K562 (cell line): ENCODE results near the gene SLC35E1. TPM values are rescaled to one million over a fixed set of nuclear protein-coding genes. Genes with fewer than 3 reads are reported as not detected.

Source experiments
- CEBPB ChIP-seq: fragments of 450-650 bp; IDR thresholded peaks from 2 replicates; pipeline ENCODE4 v1.6.1; 2016; ENCODE audit warnings: missing genetic modification characterization, missing compliant biosample characterization
- CTBP1 ChIP-seq: fragments of 450-650 bp; IDR thresholded peaks from 2 replicates; pipeline ENCODE4 v1.6.1; 2016; ENCODE audit warnings: borderline replicate concordance
- CTCF ChIP-seq, 3 experiments: IDR thresholded peaks in 2 of 3; conservative IDR thresholded peaks in 1 of 3; 2 replicates each; pipeline ENCODE4 v1.5.1; 2011 to 2012; ENCODE audit warnings: low read length in 3 of 3, mild to moderate bottlenecking in 3 of 3, control low read depth in 2 of 3, improper control_type of control experiment in 1 of 3, inconsistent platforms in 1 of 3, low read depth in 1 of 3, mixed read lengths in 1 of 3, moderate library complexity in 1 of 3; ENCODE audit not compliant: insufficient read depth in 2 of 3
- HDAC8 ChIP-seq: fragments of 450-650 bp; IDR thresholded peaks from 2 replicates; pipeline ENCODE4 v1.6.1; 2016; ENCODE audit warnings: mild to moderate bottlenecking, missing genetic modification characterization, moderate library complexity, missing compliant biosample characterization
- L3MBTL2 ChIP-seq: fragments of 450-650 bp; IDR thresholded peaks from 2 replicates; pipeline ENCODE4 v1.6.1; 2016; ENCODE audit warnings: mild to moderate bottlenecking, moderate library complexity
- MXI1 ChIP-seq: IDR thresholded peaks from 2 replicates; pipeline ENCODE4 v1.6.1; 2011; ENCODE audit warnings: low read depth, mild to moderate bottlenecking, improper control_type of control experiment, low read length
- NBN ChIP-seq: fragments of 450-650 bp; IDR thresholded peaks from 2 replicates; pipeline ENCODE4 v1.6.1; 2016; ENCODE audit warnings: low read depth, mild to moderate bottlenecking
- NKRF ChIP-seq: fragments of 450-650 bp; IDR thresholded peaks from 2 replicates; pipeline ENCODE4 v1.6.1; 2016; ENCODE audit warnings: borderline replicate concordance
- NRF1 ChIP-seq, 2 experiments: fragments of 450-650 bp; IDR thresholded peaks in 1 of 2; conservative IDR thresholded peaks in 1 of 2; 2 replicates each; pipeline ENCODE4 v1.6.1; 2014; ENCODE audit warnings: mild to moderate bottlenecking in 2 of 2
- POLR3G ChIP-seq: IDR thresholded peaks from 2 replicates; pipeline ENCODE4 v1.6.1; 2011; ENCODE audit not compliant: insufficient read length, insufficient replicate concordance; ENCODE audit errors: extremely low read depth
- RAD21 ChIP-seq, 2 experiments: fragments of 250-450 bp in 1 of 2; fragments of 450-650 bp in 1 of 2; sonication (Bioruptor Pico) in 1 of 2; formaldehyde crosslinking in 1 of 2; IDR thresholded peaks in 1 of 2; conservative IDR thresholded peaks in 1 of 2; 2 replicates each; pipeline versions ENCODE4 v1.4.0 to v1.8.0; 2020 to 2022; ENCODE audit warnings: mild to moderate bottlenecking in 2 of 2, moderate library complexity in 1 of 2
- RCOR1 ChIP-seq, 2 experiments: IDR thresholded peaks; 2 replicates each; pipeline ENCODE4 v1.6.1; 2012; ENCODE audit warnings: low read depth in 2 of 2, low read length in 2 of 2, borderline replicate concordance in 1 of 2, improper control_type of control experiment in 1 of 2
- ZNF280A ChIP-seq: fragments of 450-650 bp; IDR thresholded peaks from 2 replicates; pipeline ENCODE4 v1.6.1; 2018; ENCODE audit warnings: mild to moderate bottlenecking, low read depth; ENCODE audit not compliant: partially characterized antibody
- polyA plus RNA-seq, 8 experiments: library from polyadenylated mRNA; depleted of rRNA in 4 of 8; stranded (reverse) in 5 of 8; unstranded in 3 of 8; fragments of >200 nt; fragmentation: Nextera tagmentation in 2 of 8; fragmentation: Illumina TruSeq in 1 of 8; extraction: Ambion mirVana in 2 of 8; extraction: Trizol in 1 of 8; gene quantifications; 2 replicates each; pipeline versions ENCODE4 v1.2.1 to v1.2.3, GENCODE V29; 2011 to 2014; ENCODE audit warnings: inconsistent platforms in 1 of 8, missing spikeins in 1 of 8
- total RNA-seq, 7 experiments: library from RNA; depleted of rRNA in 6 of 7; stranded (reverse); fragments of >200 nt in 6 of 7; fragmentation: Illumina TruSeq in 2 of 7; extraction: Trizol in 2 of 7; gene quantifications; 2 replicates each; pipeline versions ENCODE4 v1.2.1 to v1.2.3, GENCODE V29; 2011 to 2021; ENCODE audit warnings: low replicate concordance in 1 of 7
- TF ChIP-seq, protein P1 (sequence below), 2 experiments: IDR thresholded peaks; 2 replicates each; pipeline ENCODE4 v1.6.1; 2012; ENCODE audit warnings: improper control_type of control experiment in 2 of 2, low read depth in 2 of 2, low read length in 2 of 2, borderline replicate concordance in 1 of 2
- TF ChIP-seq, protein P2 (sequence below): fragments of 450-650 bp; formaldehyde crosslinking; IDR thresholded peaks from 2 replicates; pipeline ENCODE4 v1.4.0; 2020; ENCODE audit warnings: mild to moderate bottlenecking, moderate library complexity

SLC35E1 gene
- total and polyA plus RNA-seq, 9 of the 15 experiments (the other 6 are each of a cell fraction or from before 2014, with no cell fraction given): 15.0 to 40.1 (median 25.7) TPM

DNA sequence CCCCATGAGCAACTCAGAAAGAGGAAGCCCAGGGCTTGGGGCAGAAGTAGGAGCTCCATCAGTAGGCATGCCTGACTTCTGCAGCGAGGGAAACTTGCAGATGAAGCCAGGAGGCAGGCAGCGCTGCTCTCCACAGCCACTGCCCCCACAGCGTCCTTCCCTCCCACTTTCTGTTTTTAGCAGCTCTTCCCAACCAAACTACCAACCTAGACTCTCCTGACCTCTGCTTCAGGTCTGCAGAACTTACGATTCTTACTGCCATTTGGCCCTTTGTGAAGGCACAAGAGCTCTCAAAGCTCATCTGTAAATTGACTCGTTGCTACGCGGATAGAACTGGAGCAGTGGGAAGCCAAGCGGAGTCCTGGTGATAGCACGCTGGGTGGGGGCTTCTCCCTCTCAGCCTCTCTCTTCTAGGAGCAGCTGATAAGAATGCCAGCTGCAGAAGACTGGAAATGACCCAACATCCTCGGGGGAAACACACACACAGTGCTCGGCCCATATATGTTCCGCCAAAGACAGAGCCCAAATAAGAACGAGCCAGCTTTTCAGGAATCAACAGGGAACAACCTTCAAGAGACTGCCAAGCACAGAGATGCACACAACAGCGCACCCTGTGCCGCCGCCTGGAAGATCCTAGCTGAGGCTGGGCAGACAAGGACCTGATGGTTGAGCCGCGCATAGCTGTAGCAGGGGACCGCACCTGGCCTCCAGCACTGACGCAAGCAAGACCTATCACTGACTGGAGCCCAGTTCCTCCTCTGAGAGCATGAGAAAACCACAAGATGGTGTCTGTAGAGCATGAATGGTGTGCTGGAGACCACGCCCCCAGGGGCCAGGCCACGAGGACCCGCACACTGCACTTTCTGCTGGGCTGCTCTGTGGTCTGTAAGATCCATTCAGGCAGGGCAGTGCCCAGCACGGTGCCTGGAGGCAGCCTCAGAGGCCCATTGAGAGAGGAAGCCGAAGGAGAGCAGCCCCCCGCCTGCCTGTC, 15.9 kb upstream of the SLC35E1 start (continued):
- TF ChIP-seq, protein P1, sequence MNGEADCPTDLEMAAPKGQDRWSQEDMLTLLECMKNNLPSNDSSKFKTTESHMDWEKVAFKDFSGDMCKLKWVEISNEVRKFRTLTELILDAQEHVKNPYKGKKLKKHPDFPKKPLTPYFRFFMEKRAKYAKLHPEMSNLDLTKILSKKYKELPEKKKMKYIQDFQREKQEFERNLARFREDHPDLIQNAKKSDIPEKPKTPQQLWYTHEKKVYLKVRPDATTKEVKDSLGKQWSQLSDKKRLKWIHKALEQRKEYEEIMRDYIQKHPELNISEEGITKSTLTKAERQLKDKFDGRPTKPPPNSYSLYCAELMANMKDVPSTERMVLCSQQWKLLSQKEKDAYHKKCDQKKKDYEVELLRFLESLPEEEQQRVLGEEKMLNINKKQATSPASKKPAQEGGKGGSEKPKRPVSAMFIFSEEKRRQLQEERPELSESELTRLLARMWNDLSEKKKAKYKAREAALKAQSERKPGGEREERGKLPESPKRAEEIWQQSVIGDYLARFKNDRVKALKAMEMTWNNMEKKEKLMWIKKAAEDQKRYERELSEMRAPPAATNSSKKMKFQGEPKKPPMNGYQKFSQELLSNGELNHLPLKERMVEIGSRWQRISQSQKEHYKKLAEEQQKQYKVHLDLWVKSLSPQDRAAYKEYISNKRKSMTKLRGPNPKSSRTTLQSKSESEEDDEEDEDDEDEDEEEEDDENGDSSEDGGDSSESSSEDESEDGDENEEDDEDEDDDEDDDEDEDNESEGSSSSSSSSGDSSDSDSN (IDR thresholded peaks at IDR 0.05; ENCODE audit: borderline replicate concordance in 1 of 2, low read depth in 2 of 2, low read length in 2 of 2): no peak
- peak; percentile 47 to 59; a peak in 2 of 4 replicates for TF ChIP-seq NRF1 (conservative IDR thresholded peaks at IDR 0.05 in 1 of 2, IDR thresholded peaks at IDR 0.05 in 1 of 2)
- no peak for TF ChIP-seq ZNF280A
- TF ChIP-seq NKRF: peak; percentile 80; the same call in 1 of the 2 replicates
- peak; percentile 19 to 49; a peak in 2 of 4 replicates for TF ChIP-seq RCOR1 (IDR thresholded peaks at IDR 0.05; ENCODE audit: borderline replicate concordance in 1 of 2, low read depth in 2 of 2, low read length in 2 of 2)
- peak in 1 of 2 experiments; percentile 51; a peak in 2 of 4 replicates for TF ChIP-seq RAD21 (CRISPR knock-in tag; conservative IDR thresholded peaks at IDR 0.05 in 1 of 2, IDR thresholded peaks at IDR 0.05 in 1 of 2)
- no peak for TF ChIP-seq HDAC8 (tag)
- TF ChIP-seq CTBP1: peak; percentile 79; the same call in 1 of the 2 replicates
- peak; percentile 52; the same call in 1 of the 2 replicates for TF ChIP-seq CEBPB
- TF ChIP-seq CTCF (IDR thresholded peaks at IDR 0.05 in 2 of 3, conservative IDR thresholded peaks at IDR 0.05 in 1 of 3; ENCODE audit: insufficient read depth in 2 of 3, low read depth in 1 of 3, low read length in 3 of 3): peak in 2 of 3 experiments; percentile 25 to 37; a peak in 3 of 6 replicates
- TF ChIP-seq L3MBTL2: peak; percentile 61
- no peak for TF ChIP-seq POLR3G
- peak; percentile 78; the same call in 1 of the 2 replicates for TF ChIP-seq MXI1
- TF ChIP-seq, protein P2, sequence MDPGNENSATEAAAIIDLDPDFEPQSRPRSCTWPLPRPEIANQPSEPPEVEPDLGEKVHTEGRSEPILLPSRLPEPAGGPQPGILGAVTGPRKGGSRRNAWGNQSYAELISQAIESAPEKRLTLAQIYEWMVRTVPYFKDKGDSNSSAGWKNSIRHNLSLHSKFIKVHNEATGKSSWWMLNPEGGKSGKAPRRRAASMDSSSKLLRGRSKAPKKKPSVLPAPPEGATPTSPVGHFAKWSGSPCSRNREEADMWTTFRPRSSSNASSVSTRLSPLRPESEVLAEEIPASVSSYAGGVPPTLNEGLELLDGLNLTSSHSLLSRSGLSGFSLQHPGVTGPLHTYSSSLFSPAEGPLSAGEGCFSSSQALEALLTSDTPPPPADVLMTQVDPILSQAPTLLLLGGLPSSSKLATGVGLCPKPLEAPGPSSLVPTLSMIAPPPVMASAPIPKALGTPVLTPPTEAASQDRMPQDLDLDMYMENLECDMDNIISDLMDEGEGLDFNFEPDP (CRISPR knock-in tag): no peak
- no peak for TF ChIP-seq NBN
